Stimulated activated naive CD4-positive, alpha-beta T cell (primary cell): ENCODE data around the gene CRIP2.

ENCODE experiments used
- DNase-seq, 6 experiments: peaks; one replicate each; lab custom pipeline; 2025; lab: John Stamatoyannopoulos, UW

The CRIP2 gene

DNA sequence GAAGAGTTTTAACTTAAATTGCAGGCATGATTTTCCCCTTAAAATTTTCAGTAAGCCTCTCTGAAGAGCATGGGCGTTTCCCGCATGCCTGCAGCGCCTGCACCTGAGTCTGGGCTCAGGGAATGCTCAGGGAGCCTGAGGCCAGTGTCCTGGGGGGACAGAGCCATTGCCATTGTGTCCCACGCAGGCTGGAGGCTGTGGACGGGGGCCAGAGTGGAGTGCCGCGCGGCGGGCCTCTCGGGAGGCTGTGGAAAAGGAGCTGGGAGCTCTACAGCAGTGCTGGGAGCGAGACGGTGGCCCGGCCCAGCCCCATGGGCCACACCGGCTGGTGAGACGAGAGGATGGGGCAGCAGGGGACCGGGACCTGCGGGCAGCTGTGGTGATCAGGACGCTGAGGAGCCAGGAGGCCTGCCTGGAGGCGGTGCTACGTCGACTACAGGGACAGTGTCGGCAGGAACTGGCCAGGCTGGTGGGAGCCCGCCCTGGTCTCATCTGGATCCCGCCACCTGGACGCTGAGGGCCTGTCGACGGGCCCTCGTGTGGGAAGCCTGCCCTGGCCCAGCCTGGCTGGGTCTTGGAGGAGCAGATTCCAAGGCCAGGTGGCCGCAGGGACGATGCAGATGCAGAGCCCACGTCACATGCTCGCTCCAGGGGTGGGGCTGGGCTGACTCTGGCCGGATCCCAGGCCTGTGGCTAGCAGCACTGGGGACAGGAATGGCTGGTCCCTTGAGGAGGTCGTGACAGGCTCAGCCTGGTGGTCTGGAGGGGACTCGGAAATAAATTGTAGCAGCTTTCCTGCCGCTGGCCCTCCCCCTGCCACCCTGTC, 24.0 kb downstream of the CRIP2 start:
- DNase-seq = no peak

DNA sequence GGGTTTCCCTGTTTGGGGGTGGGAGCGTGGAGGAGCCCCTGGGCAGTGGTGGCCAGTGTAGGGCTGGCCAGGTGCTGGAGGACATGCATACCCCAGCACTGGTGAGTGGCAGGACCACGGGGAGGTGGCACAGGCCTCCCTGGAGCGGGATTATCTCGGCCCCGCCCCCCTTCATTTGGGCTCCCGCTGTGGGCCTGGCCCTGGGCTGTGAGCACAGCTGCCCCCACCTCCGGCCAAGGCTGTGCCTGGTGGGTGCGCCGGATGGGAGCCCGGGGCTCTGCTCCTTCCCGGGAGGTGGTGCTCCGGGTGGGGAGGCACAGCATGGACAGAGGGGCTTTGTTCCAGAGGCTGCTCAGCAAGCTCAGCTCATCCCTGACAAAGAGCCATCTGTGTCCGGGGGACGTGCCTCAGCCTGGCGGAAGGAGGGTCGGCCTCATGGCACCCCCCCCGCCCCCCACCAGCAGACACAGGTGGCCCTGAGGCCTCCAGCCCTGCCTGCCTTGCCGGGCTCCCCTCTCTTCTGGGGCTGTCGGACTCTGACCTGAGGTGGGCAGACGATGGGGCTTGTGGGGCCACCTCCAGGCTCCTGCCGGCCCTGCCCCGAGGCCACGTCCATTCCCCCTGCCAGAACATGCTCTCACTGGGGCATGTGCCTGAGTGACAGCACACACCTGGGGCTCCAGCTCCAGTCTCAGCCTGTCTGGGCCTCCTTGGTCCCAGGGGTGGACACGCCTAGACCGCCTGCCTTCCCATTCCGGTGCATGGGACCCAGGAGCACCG, 24.8 kb downstream of the CRIP2 start:
- no peak for DNase-seq

DNA sequence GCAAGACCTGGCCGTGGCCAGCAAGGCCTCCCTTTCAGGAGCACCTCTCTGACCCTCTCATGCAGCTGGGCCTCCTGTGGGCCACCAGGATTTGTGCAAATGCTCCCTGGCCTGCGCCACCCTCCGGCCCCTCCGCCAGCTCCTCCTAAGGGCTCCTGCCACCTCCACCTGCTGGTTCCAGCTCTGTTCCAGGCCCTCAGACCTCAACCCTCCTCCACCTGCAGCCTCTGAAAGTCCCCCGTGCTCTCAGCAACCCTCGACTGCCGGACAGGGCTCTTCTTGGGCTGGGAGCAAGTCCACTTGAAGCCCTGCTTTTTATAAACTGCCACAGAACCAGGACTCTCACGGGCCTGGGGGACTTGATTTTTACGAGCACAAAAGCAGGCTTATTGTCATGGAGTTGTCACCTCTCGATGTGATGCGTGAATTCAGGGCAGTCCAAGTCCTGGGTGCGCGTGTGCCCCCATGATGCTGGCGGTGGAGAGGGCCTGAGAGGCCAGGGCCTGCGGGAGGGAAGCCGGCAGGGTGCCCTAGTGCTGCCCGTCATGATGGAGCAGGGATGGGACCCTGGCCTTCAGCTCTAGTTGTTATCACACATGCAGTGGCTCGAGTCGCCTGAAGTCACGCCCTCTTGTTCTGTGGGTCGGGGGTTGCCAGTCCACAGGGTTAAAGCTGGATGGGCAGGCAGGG, 25.6 kb downstream of the CRIP2 start:
- no peak for DNase-seq

DNA sequence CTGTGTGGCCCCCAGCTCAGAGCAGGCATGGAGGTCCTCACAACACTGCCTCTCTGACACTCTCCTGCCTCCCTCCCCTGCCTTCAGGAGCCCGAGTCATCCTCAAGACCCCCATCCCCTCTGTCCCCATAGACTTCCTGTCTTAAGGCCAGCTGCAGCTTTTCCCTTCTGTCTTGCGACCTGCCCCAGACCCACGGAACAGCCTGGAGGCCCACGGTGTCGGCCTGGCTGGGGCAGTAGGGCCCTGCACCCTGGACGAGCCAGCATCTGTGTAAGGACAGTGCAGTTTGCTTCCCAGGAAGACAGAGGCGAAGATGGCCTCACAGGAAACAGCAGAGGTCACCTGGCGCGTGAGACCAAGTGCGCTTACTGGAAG, 26.1 kb downstream of the CRIP2 start:
- DNase-seq = no peak

DNA sequence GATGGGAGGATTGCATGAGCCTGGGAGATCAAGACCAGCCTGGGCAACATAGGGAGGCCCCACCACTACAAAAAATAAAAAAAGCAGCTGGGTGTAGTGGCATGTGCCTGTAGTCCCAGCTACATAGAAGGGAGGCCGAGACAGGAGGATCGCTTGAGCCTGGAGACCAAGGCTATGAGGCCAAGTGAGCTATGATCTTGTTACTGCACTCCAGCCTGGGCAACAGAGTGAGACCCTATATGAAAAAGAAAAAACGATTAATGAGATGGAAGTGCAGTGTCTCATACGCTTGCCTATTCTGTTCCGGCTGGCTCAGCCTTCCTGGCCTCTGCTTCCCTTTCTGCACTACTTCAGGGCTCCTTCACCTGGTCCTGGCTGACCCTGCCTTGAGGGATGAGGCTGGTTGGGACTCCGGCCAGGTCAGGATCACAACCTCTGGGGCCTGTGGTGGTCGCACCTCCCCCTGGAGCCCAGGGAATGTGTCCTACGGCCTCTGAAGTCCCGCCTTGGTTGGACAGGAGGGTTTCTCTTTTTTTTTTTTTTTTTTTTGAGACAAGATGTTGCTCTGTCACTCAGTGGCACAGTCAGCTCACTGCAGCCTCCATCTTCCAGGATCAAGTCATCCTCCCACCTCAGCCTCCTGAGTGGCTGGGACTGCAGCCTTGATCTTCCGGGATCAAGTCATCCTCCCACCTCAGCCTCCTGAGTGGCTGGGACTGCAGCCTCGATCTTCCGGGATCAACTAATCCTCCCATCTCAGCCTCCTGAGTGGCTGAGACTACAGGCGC, 27.1 kb downstream of the CRIP2 start:
- no peak for DNase-seq

DNA sequence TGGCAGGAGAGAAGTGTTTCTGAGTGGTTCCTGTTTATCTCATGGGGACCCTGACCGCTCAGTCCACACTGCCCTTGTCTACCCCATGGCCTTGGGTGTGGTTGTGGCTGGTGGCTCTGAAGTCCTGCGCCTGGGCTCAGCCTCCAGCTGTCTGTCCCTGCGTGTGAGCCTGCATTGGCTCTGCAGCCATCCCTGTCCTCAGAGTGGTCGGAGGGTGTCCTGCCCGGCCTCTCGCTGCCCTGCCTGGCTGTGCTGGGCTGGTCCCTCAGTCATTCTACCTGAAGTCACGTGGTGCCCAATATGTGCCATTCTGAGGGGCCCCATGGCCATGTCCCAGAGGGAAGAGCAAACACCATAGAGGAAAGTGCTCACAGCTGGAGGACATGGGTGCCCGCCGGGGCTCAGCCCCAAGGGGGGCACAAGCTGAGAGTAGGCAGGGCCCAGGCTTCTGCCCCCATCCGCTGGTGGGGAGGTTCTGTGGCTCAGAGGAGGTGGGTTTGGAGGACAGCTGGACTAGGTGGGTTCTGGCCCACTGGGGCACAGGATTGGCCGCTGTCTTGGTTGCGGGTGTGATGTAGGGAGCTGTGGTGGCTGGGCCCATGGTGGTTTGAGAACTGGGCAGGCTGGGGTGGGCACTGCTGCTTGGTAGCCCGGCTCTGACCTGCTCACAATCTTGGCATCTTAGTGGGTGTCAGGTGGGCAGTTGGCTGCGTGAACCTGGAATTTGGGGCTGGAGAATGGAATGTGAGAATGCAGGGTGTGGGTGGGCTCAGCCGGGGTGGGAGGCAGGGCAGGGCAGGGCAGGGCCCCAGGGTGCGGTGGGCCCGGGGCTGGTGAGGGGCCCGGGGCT, 28.1 kb downstream of the CRIP2 start:
- DNase-seq = no peak

DNA sequence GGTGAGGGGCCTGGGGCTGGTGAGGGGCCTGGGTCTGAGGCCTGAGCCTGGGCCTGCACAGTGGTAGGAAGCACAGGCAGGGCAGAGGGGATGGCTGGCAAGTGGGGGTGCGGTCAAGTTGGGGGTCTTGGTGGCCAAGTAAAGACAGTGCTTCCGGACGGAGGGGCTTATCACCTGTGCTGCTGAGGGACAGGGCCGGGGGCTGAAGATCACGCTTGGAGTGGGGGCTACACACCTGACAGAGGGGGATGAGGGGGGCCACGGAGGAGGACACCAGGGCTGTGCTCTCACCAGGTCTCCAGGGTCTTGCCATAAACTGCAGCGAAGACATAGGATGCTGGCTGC, 28.6 kb downstream of the CRIP2 start:
- DNase-seq = no peak

DNA sequence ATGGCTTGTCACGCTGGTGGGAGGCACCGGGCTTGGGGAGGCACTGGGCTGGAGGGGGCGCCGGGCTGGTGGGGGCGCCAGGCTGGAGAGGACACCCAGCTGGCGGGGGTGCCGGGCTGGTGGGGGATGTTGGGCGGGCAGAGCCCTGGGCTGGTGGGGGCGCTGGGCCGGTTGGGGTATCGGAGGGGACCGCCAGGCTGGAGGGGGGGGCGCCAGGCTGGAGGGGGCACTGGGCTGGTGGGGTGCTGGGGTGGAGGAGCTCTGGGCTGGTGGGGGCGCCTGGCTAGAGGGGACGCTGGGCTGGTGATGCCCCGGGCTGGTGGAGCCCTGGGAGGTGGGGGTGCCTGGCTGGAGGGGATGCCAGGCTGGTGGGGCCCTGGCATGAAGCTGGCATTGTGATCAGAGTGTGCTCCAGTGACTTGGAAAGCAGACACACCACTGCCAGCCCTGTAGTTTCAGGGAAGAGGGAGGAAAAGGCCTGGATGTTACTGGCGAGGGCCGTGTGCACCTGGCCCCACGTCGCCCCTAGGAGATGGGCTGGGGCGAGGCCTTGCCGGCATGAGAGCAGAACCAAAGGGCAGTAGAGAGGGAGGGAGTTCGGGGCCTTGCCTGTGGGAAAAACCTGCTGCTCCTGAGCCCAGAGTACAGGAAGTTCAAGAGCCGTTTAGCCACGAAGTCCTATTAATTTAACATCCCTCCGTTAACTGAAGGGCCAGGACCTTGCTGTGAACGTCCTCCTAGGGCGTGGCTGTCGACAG, 29.5 kb downstream of the CRIP2 start:
- no peak for DNase-seq

DNA sequence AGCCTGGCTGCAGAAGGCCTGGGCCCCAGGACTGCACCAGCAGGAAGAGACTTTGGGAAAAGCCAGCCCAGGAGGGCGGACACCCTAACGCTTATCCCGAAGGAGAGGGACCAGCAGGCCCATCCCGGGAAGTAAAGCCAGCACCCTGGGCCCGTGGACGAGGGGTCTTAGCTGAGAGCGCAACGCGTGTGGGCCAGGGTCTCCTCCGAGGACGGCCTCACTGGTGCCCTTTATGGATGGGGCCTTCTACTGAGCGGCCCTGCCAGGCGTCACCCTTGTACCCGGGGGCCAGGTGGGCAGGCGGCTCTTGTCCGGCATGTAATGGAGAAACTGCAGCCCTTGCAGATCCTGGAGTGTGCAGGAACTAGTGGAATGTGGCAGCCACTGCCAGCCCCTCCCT, 30.5 kb downstream of the CRIP2 start:
- no peak for DNase-seq

DNA sequence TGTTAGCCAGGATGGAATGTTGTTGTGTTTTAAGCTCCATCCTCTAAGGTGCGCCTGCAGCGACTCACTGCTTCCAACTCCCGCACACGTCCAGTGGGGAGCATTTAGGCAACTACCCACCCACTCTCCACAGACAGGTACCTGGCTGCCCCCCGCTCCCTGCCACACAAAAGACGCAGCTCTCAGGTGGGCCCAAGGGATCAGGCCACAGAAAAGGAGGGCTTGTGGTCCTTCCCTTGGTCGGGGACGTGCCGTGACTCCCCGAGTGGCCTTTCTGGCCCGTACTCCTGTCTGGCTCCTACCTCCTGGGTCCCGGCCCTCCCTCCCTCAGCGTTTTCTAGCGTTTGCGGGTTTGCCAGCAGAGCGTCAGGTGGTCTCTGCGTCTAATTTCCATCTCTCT, 32.6 kb downstream of the CRIP2 start:
- DNase-seq = no peak

DNA sequence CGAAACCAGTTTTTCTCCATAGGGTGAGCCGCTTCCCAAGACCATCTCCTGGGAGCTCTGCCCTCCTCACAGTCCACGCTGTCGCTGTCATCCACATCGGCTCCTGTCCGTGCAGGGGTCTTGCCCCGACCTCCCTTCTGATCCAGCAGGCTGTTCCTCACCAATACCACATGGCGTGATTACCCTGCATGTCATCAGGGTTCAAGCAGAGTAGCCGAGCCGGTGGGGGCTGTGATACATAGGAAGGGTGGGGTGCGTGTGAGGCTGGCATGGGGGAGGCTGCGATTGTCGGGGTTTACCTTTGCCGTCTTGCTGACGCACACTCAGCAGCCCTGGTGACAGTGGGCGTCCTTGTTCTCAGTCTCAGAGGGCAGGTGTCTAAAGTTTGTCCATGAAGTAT, 33.4 kb downstream of the CRIP2 start:
- DNase-seq = no peak

DNA sequence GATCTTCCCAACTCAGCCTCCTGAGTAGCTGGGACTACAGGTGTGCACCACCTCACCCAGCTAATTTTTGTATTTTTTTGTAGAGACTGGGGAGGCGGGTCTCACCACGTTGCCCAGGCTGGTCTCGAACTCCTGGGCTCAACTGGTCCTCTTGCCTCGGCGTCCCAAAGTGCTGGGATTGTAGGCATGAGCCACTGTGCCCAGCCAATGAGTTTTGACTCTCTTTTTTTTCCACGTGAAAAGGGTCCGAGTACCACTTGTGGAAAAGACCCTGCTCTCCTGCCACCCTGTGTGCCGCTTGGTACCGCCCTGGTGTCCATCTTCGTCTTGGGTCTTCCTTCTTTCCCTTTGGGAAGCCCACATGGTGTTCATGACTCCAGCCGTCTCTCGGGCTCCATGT, 34.0 kb downstream of the CRIP2 start:
- no peak for DNase-seq

DNA sequence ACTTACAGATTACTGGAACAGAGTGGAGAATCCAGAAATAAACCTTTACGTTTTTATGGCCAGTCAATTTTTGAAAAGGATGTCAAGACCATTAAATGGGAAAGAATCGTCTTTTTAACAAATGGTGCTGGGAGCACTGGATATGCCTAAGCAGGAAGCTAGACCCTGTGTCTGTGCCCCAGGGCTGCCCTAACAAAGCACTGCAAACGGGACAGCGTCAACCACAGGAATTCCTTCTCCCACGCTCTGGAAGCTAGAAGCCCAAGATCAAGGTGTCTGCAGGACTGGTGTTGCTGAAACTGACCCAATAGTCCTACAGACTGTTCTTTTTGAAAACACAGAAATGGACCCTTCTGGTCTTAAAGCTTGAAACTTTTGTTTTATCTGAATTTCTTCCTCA, 42.5 kb downstream of the CRIP2 start:
- no peak for DNase-seq

DNA sequence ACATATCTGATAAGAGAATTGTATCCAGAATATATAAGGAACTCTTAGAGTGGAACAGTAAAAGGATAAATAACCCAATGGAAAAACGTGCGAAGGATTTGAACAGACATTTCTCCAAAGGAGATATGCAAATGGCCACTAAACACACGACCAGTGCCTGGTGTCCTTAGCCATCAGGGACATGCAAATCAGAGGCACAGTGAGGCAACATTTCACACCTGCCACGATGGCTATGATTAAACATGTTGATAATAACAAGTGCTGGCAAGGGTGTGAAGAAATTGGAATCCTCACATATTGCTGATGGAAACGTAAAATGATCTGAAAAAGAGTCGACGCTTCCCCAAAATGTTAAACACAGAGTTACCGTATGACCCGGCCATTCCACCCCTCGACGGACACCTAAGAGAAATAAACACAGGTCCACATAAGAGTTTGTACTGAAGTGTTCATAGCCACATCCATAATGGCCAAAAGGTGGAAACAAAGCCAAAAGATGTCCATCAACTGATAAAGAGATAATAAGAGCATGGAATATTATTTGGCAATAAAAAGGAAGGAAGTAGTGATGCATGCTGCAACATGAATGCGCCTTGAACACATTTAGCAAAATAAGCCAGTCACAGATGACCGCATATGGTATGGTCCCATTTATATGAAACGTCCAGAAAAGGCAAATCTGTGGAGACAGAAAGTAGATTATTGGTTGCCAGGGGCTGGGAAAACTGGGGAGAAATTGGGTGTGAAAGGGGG, 45.5 kb downstream of the CRIP2 start:
- DNase-seq = no peak

DNA sequence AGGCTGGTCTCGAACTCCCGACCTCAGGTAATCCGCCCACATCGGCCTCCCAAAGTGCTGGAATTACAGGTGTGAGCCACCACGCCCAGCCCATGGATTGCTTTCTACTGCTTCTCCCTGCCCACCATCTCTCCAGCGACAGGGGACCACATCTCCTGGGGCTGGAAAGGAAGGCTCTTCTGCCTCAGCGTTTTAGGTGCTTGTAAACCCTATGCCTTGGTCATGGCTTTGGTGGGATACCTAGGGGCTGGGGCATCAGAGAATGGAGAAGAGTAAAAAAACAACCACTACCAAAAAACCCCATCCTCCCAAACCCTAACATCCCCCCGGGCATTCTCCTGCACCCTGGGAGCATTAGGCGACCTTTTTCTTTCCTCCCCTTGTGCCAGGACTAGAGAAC, 50.7 kb downstream of the CRIP2 start:
- no peak for DNase-seq

DNA sequence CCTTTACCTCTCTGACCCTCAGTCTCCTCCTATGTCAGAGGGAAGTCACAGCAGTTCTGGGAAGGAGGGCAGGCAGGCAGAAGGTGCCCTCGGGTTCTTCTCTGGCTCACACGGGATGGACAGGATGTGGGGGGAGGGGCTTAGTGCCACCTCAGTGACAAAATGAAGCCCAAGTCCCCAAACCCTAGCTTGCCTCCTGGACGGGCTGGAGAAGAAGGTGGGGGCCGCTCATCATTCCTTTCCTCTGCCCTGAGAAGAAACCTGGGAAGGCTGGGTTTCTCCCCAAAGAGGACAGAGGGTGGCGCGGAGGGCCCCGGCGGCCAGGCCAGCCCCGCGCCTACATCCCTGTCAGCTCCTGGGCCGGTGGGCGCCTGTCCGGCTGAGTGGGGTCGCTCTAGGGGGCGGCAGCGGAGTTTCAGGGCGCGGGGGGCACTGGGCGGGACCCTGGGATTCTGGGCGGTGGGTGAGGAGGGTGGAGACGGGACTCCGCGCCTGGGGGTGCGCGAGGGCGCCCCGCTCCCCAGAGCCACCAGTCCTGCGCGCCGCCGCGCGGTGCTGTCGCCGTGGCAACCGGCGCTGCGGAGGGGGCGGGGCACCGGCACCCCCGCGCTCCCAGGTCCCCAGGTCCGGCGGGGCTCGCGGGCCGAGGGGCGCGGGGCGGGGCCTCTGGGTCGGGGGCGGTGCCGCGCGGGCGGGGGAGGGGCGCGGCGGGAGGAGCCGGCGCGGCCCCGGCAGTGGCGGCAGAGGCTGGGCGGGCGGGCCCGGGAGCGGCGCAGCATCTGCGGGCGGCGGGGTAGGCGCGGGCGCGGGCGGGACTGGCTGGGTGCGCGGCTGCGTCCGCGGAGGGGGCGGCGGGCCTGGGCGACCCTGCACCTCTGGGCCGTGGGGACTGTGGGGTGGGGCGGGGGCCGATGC, 51.5 kb downstream of the CRIP2 start, which contains the start of gene TMEM121:
Gene TMEM121 (plus strand): TSS at position 723 of the 915 bp plus-strand sequence. CDS start 2,252 bp downstream, outside the sequence.
- peak in 4 of 6 experiments; percentile 25 to 45 (median 33) for DNase-seq

DNA sequence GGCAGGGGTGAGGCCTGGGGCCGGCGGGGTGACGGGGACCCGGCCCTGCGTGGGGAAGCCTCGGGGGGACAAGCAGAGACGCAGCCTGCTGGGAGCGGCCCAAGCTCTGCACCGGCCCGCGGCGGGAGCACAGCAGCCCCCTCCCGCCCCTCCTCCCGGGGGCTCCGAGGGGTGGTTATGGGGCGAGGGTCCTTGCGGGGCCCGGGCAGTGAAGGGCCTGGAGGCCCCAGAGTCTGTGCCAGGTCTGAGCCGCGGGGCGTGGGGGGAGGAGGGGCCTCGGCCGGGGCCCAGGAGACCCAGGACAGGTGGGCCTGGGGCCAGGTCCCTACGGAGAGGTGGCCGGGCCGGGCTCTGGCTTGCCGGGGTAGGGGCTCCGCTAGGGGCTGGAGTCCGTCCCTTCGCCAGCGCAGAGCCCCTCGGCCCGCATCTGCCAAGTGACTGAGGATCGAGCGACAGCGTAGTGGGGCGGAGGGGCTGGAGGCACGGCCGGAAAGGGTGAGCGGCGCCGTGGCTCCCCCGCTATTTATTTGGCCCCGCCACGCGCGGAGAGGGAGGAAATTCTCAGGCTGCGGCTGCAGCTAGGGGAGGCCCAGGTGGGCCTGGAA, 52.3 kb downstream of the CRIP2 start:
- DNase-seq = no peak

DNA sequence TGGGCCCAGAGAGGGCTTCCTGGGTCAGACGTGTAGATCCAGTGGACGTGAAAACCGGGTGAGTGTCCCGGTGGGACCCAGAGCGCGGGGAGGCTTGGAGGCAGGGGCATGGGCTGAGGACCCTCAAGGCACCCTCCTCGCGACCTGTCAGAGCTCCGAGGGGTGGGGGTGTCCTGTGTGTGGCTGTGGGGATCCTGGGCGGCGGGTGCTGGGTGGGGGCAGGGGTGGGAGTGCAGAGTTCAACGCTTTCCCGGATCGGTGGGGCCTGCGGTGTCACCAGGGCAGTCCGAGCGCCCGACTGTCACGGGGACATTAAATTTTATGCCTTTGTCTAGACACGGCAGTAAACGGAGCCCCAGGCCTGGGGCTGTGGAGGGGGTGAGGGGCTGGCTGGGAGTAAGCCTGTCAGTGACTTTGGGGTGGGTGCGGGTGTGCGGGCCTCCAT, 52.8 kb downstream of the CRIP2 start:
- DNase-seq = no peak
